Testis (tissue), 3 donors: ENCODE results near the gene MACROH2A1. TPM values are rescaled to one million over a fixed set of nuclear protein-coding genes. Genes with fewer than 3 reads are reported as not detected.

Experiments
- DNase-seq: peaks from one replicate; pipeline ENCODE4 v3.0.0-alpha.2; 2019
- H3K27ac ChIP-seq, 2 donors: fragments of 200-600 bp; sonication (generic); one replicate each; pipeline ENCODE4 v1.5.1; 2019
- H3K27me3 ChIP-seq: fragments of 200-600 bp; sonication (generic); one replicate; pipeline ENCODE4 v1.5.1; 2019
- H3K36me3 ChIP-seq: fragments of 200-600 bp; sonication (generic); one replicate; pipeline ENCODE4 v1.5.1; 2017; ENCODE audit warnings: low read depth; ENCODE audit errors: missing control alignments
- H3K4me1 ChIP-seq: fragments of 200-600 bp; sonication (generic); one replicate; pipeline ENCODE4 v1.5.1; 2019
- H3K4me3 ChIP-seq, 2 donors: fragments of 200-600 bp; sonication (generic); one replicate each; pipeline ENCODE4 v1.5.1; 2017 to 2019
- H3K9me3 ChIP-seq: fragments of 200-600 bp; sonication (generic); one replicate; pipeline ENCODE4 v1.5.1; 2017
- POLR2A ChIP-seq: fragments of 450-650 bp; IDR thresholded peaks from one replicate; pipeline ENCODE4 v1.6.1; 2017; ENCODE audit warnings: antibody characterized with exemption, mild to moderate bottlenecking, moderate library complexity
- WGBS, 2 donors: methylation state at CpG; one replicate each; pipeline ENCODE4 v1.1.5; 2018; 5-methylcytosine and 5-hydroxymethylcytosine counted together
- intact Hi-C: fragments of 100-400 bp; cut with DNase I; formaldehyde crosslinking; loops from one replicate; pipeline ENCODE4 v1.15.1; 2023; ENCODE audit warnings: low total_unique reads
- polyA plus RNA-seq: library from polyadenylated mRNA; stranded (reverse); fragments of 350-450 nt; fragmentation: Illumina TruSeq; extraction: RNeasy Lipid Tissue Mini Kit (QIAGEN cat#74804); gene quantifications from one replicate; pipeline ENCODE4 v1.2.3, GENCODE V29; 2014; ENCODE audit warnings: low read depth, low replicate concordance; ENCODE audit not compliant: insufficient read depth
- total RNA-seq, 2 donors: library from RNA; depleted of rRNA; stranded (reverse); fragments of >200 nt; gene quantifications; one replicate each; pipeline ENCODE4 v1.2.3, GENCODE V29; 2016
- TF ChIP-seq, protein P1 (sequence below), 3 experiments: fragments of 450-650 bp in 2 of 3; fragments of 200-600 bp in 1 of 3; sonication (generic) in 1 of 3; IDR thresholded peaks; one replicate each; pipeline ENCODE4 v1.5.1; 2016 to 2019; ENCODE audit warnings: antibody characterized with exemption in 3 of 3, mild to moderate bottlenecking in 2 of 3, moderate library complexity in 1 of 3

The MACROH2A1 gene
- total and polyA plus RNA-seq, 3 donors from 2014 or later = 92.9 to 191 (median 178) TPM

DNA sequence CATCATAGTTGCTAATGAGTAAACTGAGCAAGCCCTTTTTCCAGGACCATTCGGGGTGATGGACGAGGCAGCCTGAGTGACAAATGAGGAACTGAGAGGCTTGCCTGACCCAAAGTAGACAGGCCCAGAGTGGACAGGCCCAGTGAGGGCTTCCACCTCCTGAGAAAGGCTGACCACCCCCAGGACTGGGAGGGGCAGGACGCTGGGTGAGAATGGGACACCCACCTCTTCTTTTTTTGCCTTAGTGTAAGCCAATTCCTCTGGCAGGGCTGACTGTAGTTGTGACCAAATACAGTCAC lies 68.3 kb downstream of the MACROH2A1 start:
- Histone ChIP-seq H3K9me3 (no peaks in the 10 kb centered on the region), H3K36me3 (no peaks in the 10 kb centered on the region), H3K4me1 (peaks cover 3% of the 10 kb centered on the region), H3K27me3 (no peaks in the 10 kb centered on the region), H3K4me3 (no peak overlapping the region), H3K27ac (no peak overlapping the region)
- intact Hi-C loops = no loop called here
- DNase-seq = no peak
- 88 to 100% methylated on average over 2 to 3 of the region's 3 CpGs for WGBS, 2 donors
- TF ChIP-seq, protein P1, sequence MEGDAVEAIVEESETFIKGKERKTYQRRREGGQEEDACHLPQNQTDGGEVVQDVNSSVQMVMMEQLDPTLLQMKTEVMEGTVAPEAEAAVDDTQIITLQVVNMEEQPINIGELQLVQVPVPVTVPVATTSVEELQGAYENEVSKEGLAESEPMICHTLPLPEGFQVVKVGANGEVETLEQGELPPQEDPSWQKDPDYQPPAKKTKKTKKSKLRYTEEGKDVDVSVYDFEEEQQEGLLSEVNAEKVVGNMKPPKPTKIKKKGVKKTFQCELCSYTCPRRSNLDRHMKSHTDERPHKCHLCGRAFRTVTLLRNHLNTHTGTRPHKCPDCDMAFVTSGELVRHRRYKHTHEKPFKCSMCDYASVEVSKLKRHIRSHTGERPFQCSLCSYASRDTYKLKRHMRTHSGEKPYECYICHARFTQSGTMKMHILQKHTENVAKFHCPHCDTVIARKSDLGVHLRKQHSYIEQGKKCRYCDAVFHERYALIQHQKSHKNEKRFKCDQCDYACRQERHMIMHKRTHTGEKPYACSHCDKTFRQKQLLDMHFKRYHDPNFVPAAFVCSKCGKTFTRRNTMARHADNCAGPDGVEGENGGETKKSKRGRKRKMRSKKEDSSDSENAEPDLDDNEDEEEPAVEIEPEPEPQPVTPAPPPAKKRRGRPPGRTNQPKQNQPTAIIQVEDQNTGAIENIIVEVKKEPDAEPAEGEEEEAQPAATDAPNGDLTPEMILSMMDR (IDR thresholded peaks at IDR 0.05) = no peak
- no peak for TF ChIP-seq POLR2A

DNA sequence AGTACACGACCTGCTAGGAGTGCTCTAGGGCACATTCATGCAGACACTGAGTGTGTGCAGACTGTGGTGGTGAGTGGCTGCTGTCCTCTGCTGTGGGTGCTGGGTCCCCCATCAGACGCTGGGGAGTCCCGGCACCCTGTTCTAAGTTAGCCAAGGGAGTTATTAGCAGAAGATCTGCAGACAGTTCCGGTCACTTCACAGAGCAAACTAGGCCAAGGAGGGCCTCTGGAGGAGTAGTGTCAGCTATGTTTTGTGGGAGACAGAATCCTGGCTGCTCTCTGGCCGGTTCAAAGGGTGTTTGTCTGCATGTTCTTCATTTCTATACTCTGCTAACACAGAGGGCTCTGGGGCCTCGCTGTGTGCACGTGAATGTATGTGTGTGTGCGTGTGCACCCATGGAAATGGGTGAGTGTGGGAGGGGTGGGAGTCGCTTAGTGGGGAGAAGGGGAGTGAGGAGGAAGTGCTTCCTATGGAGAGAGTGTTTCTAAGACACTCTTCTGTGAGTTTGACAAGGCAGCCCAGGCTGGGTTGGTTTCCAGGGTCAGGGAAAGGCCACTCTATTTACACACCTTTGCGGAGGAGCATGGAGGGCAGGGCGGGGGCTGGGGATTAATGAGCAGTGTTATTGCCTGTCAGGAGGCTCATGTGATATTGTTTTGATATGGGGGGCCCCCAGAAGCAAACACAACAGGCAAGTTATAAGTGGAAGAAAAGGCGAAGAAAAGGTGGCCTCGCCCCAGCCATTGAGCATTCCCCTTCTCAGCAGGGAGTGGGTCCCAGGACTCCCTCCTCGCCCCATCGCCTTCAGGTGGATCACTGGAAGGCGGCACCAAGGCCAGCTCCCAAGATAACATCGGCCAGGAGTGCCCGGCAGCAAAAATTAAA lies 68.9 kb downstream of the MACROH2A1 start:
- no peaks in the 10 kb centered on the region for H3K36me3 ChIP-seq
- 85% methylated on average over 14 to 18 of the region's 18 CpGs for WGBS, 2 donors
- no peaks in the 10 kb centered on the region for H3K9me3 ChIP-seq
- no peak overlapping the region for H3K27ac ChIP-seq
- TF ChIP-seq POLR2A = no peak
- TF ChIP-seq, protein P1 (IDR thresholded peaks at IDR 0.05) = no peak
- no peak for DNase-seq
- H3K27me3 ChIP-seq = no peaks in the 10 kb centered on the region
- no peak overlapping the region for H3K4me3 ChIP-seq
- H3K4me1 ChIP-seq = peaks cover 3% of the 10 kb centered on the region
- intact Hi-C loops = no loop called here

DNA sequence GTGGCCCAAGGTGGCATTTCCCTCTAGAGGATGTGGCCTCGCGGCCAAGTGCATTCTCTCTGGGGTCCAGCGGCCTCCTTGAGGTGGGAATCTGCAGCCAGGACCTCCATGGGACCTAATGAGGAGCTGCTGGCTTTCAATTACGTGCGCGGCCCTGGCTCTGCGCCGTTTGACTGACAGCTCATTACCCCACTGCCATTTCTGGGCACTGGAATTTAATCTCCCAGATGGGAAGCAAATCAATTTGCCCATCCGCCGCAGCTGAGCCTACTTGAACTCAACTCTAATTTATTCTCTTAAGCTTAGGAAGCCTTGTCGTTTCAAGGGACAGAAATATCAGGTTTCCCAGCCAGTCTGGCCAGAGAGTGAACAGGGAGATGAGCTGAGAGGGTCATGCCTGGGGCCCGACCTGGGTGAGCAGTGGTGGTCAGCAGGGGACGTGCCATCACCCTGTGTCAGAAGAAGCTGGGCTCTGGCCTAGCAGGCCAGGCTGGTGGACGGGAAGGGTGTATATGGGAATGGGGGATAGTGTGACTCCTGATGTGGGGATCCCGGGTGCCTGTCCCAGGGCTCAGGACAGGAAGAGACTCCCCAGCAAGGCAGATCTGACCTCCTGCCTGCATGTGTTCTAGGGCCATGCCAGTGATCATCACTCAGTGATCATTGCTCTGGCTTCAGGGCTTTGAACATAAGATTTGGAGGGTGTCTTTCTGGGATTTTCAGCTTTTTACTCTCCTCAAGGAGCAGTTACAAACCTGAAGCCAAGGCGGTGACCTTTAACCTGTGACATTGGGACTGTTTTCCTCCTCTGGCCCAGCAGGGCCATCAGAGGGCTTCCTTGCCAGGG lies 69.7 kb downstream of the MACROH2A1 start:
- TF ChIP-seq, protein P1 (IDR thresholded peaks at IDR 0.05) = no peak
- TF ChIP-seq POLR2A = no peak
- Histone ChIP-seq H3K9me3 (no peaks in the 10 kb centered on the region), H3K4me1 (peaks cover 3% of the 10 kb centered on the region), H3K4me3 (no peak overlapping the region), H3K27ac (no peak overlapping the region), H3K27me3 (no peaks in the 10 kb centered on the region), H3K36me3 (no peaks in the 10 kb centered on the region)
- intact Hi-C loops = no loop called here
- WGBS, 2 donors = 90 to 93% methylated on average over 15 to 16 of the region's 16 CpGs
- no peak for DNase-seq

DNA sequence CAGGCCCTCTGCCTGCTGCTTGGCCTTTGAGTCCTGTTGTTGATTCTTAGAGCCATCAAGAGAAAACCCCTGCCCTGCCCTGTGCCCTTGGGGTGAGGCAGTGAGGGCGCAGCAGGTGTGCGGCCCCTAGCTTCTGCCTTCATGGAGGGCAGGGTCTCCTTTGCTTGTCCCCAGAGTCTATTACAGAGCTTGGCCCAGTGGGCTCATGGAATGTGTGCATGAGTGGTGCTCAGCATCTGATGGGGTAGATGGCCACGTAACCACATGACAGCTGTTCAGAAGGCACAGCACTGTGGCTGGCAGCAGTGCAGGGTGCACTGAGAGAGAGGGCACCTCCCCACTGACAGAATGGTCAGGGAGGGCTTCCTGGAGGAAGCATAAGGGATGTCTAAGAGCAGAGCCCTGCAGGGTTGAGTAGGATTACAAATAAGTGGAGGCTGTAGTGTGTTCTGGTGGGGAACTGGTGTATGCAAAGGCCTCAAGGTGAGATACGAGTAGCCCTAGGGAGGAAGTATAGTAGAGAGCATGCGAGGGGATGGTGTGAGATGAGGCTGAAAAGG lies 70.8 kb downstream of the MACROH2A1 start:
- Histone ChIP-seq H3K9me3 (no peaks in the 10 kb centered on the region), H3K4me1 (peaks cover 3% of the 10 kb centered on the region), H3K27ac (no peak overlapping the region), H3K27me3 (no peaks in the 10 kb centered on the region), H3K36me3 (no peaks in the 10 kb centered on the region), H3K4me3 (no peak overlapping the region)
- no peak for TF ChIP-seq POLR2A
- TF ChIP-seq, protein P1 (IDR thresholded peaks at IDR 0.05) = no peak
- intact Hi-C loops = no loop called here
- 92 to 93% methylated on average over 5 of the region's 5 CpGs for WGBS, 2 donors
- DNase-seq = no peak
